WTC11 (cell line): ENCODE results near the gene GPATCH3. TPM values are rescaled to one million over a fixed set of nuclear protein-coding genes. Genes with fewer than 3 reads are reported as not detected.

Experiments
- ARID4B ChIP-seq: sonication (generic); formaldehyde crosslinking; IDR thresholded peaks from 2 replicates; pipeline ENCODE4 v1.8.0; 2023; ENCODE audit warnings: missing genetic modification reagents, mild to moderate bottlenecking, borderline replicate concordance
- CBFB ChIP-seq: sonication (generic); formaldehyde crosslinking; IDR thresholded peaks from 2 replicates; pipeline ENCODE4 v1.8.1; 2022; ENCODE audit warnings: mild to moderate bottlenecking, low read depth, missing genetic modification reagents
- E2F1 ChIP-seq: sonication (generic); formaldehyde crosslinking; IDR thresholded peaks from 2 replicates; pipeline ENCODE4 v1.8.0; 2022; ENCODE audit warnings: mild to moderate bottlenecking, missing genetic modification reagents
- ELF4 ChIP-seq: sonication (generic); formaldehyde crosslinking; IDR thresholded peaks from 2 replicates; pipeline ENCODE4 v1.8.1; 2022; ENCODE audit warnings: low read depth, mild to moderate bottlenecking, moderate library complexity, missing genetic modification reagents
- GABPB1 ChIP-seq: sonication (generic); formaldehyde crosslinking; IDR thresholded peaks from 2 replicates; pipeline ENCODE4 v1.8.1; 2023; ENCODE audit warnings: mild to moderate bottlenecking, missing genetic modification reagents
- PRDM15 ChIP-seq: sonication (generic); formaldehyde crosslinking; IDR thresholded peaks from 2 replicates; pipeline ENCODE4 v1.8.0; 2022; ENCODE audit warnings: missing genetic modification reagents
- PREB ChIP-seq: sonication (generic); formaldehyde crosslinking; IDR thresholded peaks from 2 replicates; pipeline ENCODE4 v1.8.1; 2022; ENCODE audit warnings: mild to moderate bottlenecking, missing genetic modification reagents, moderate library complexity, borderline replicate concordance
- SP1 ChIP-seq: sonication (generic); formaldehyde crosslinking; conservative IDR thresholded peaks from 2 replicates; pipeline ENCODE4 v1.8.1; 2022; ENCODE audit warnings: missing genetic modification reagents
- ZNF423 ChIP-seq: fragments of 250-450 bp; sonication (Bioruptor Pico); IDR thresholded peaks from 2 replicates; pipeline ENCODE4 v2.1.2; 2022; ENCODE audit warnings: mild to moderate bottlenecking, moderate library complexity
- ZNF671 ChIP-seq: fragments of 250-450 bp; sonication (Bioruptor Pico); IDR thresholded peaks from 2 replicates; pipeline ENCODE4 v1.8.0; 2021; ENCODE audit warnings: mild to moderate bottlenecking
- ZSCAN18 ChIP-seq: fragments of 250-450 bp; sonication (Bioruptor Pico); IDR thresholded peaks from 2 replicates; pipeline ENCODE4 v2.1.2; 2022; ENCODE audit warnings: mild to moderate bottlenecking, moderate library complexity
- total RNA-seq: library from RNA; stranded (reverse); gene quantifications from 3 replicates; pipeline ENCODE4 v1.2.3, GENCODE V29; 2021
- TF ChIP-seq, protein P1 (sequence below): sonication (generic); formaldehyde crosslinking; IDR thresholded peaks from 2 replicates; pipeline ENCODE4 v1.8.1; 2023; ENCODE audit warnings: mild to moderate bottlenecking, missing genetic modification reagents

GPATCH3 gene
- total RNA-seq, 1 experiment from 2014 or later, result 19.2 TPM

DNA sequence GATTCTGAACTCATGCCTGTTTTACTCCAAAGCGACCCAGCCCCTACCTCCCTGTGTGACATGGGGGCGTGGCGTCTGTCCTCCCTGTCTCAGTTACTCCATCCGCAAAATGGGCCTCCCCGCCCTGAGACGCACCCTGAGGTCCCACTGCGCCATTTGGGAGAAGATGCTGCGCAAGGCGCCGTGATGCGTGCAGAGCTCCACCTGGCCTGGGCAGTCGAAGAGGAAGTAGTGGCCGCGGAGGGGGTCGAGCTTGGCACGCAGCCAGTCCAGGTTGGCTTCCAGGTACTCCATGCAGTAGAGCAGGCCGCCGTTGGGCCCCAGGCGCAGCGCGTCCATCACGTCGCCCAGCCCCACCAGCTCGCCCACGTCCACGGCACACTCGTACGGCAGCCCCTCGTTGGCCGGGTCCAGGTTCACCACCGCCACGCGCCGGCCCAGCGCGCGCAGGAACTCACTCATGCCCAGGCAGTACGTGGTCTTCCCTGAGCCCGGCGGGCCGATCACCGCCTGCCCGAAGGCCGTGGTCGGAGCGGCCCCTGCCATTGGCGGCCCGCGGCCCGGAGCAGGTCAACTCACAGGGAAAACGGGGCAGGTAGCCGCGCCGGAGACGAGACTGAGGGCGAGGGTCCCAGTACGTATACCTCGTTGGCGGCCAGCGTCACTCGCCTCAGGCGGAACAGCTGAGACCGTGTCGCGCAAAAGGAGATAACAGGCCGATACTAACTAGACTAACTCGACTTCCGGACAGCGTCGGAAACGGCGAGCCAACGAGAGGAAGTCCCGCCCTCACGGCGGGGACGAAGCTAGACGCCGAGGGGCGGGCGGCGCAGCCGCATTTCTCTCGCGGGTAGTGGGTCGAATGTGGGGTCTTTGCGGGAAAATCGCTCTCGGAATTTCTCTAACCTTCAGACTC, 10.5 kb downstream of the GPATCH3 start, which contains the start of gene GPN2 (continued):
- TF ChIP-seq PRDM15, result peak; percentile 37
- TF ChIP-seq ZNF423 (CRISPR knock-in tag), result no peak
- TF ChIP-seq ELF4 (CRISPR knock-in tag), result no peak
- no peak for TF ChIP-seq ZSCAN18
- peak; percentile 96 for TF ChIP-seq ARID4B (CRISPR knock-in tag)
- TF ChIP-seq SP1 (CRISPR knock-in tag), result 0 out of 2 replicates have a peak, but pooled peaks have one; percentile 42
- no peak; the same call in 1 of the 2 replicates for TF ChIP-seq ZNF671
- TF ChIP-seq, protein P1, sequence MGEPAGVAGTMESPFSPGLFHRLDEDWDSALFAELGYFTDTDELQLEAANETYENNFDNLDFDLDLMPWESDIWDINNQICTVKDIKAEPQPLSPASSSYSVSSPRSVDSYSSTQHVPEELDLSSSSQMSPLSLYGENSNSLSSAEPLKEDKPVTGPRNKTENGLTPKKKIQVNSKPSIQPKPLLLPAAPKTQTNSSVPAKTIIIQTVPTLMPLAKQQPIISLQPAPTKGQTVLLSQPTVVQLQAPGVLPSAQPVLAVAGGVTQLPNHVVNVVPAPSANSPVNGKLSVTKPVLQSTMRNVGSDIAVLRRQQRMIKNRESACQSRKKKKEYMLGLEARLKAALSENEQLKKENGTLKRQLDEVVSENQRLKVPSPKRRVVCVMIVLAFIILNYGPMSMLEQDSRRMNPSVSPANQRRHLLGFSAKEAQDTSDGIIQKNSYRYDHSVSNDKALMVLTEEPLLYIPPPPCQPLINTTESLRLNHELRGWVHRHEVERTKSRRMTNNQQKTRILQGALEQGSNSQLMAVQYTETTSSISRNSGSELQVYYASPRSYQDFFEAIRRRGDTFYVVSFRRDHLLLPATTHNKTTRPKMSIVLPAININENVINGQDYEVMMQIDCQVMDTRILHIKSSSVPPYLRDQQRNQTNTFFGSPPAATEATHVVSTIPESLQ (CRISPR knock-in tag), result no peak
- no peak for TF ChIP-seq CBFB
- TF ChIP-seq E2F1, result no peak
- 0 out of 2 replicates have a peak, but pooled peaks have one; percentile 43 for TF ChIP-seq GABPB1 (CRISPR knock-in tag)
- 0 out of 2 replicates have a peak, but pooled peaks have one; percentile 14 for TF ChIP-seq PREB (CRISPR knock-in tag)
